ENCODE results near the gene KCNIP1.

Gene KCNIP1

GRCh38 chr5:170508036-170508435 is 4.2 kb downstream of the KCNIP1 start:
- DNase-seq (ENCODE audit: extremely low read depth in 1 of 2, low read depth in 1 of 2) = no peak

- no peak for DNase-seq (ENCODE audit: extremely low read depth in 1 of 2, low read depth in 1 of 2)
Observed at GRCh38 chr5:170508660-170509347, 5.0 kb downstream of the KCNIP1 start.

- no peak for DNase-seq (ENCODE audit: extremely low read depth in 1 of 2, low read depth in 1 of 2)
Observed at GRCh38 chr5:170509348-170509660, 5.5 kb downstream of the KCNIP1 start.

- DNase-seq (ENCODE audit: extremely low read depth in 1 of 2, low read depth in 1 of 2) = no peak
Observed at GRCh38 chr5:170510126-170510525, 6.3 kb downstream of the KCNIP1 start.

DNA sequence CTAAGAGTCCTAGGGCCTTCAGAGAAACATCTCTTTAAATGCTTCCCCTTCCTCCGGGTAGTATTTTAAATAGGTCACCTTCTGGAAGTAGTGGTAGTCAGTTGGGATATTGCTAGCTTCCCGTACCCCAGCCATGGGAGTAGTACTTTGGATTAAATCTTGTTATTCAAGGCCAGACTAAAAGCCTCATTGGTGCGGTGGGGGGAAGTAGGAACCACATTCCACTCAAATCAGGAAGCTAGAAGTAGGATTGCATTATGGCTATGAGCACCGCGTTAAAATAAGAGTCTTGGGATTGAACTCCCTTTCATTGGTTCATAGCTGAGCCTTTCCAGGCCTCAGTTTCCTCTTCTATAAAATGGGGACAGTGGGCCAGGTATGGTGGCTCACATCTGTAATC is 6.7 kb downstream of the KCNIP1 start:
- no peak for DNase-seq (ENCODE audit: extremely low read depth in 1 of 2, low read depth in 1 of 2)

- no peak for DNase-seq (ENCODE audit: extremely low read depth in 1 of 2, low read depth in 1 of 2)
Observed at GRCh38 chr5:170511551-170512258, 7.9 kb downstream of the KCNIP1 start.

GRCh38 chr5:170513856-170514525 is 10.2 kb downstream of the KCNIP1 start:
- DNase-seq (ENCODE audit: extremely low read depth in 1 of 2, low read depth in 1 of 2) = no peak

- no peak for DNase-seq (ENCODE audit: extremely low read depth in 1 of 2, low read depth in 1 of 2)
Observed at GRCh38 chr5:170517411-170517810, 13.6 kb downstream of the KCNIP1 start.

DNA sequence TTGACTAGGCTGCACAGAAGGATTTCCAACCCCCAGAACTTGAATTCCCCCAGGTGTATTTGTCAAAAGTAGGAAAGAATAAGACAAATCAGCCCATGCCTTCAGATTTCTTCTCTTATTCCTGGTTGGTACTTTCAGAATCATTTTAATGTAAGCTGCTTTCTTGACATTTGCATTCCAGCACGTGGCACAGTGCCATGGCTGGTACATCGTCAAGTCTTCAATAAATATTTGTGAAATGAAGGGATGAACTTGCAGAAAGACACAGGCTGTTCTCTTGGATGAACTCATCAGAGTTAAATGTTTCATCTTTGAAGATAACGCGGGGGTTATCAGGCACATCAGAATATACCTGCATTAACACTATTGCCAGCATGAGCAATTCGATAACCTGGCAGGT is 14.5 kb downstream of the KCNIP1 start:
- DNase-seq (ENCODE audit: extremely low read depth in 1 of 2, low read depth in 1 of 2) = no peak

DNA sequence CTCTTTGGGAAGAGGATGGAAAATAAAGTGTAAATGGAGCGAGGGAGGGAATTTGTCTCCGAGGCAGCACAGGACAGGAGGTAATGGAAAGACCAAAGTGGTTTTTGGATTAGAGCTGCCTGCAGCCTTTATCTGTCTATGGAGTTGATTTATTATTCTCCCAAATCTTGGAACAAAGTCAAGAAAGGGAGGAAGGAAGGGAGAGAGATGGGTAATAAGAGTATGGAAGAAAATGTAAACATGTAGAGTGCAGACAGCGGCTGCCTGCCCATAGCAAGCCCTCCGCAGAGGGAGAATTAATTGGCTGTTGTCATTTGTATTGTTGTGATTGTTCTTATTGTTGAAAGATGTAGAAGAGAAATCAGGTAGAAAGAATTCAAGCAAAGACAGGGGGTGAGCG is 15.7 kb downstream of the KCNIP1 start:
- DNase-seq (ENCODE audit: extremely low read depth in 1 of 2, low read depth in 1 of 2) = no peak

DNA sequence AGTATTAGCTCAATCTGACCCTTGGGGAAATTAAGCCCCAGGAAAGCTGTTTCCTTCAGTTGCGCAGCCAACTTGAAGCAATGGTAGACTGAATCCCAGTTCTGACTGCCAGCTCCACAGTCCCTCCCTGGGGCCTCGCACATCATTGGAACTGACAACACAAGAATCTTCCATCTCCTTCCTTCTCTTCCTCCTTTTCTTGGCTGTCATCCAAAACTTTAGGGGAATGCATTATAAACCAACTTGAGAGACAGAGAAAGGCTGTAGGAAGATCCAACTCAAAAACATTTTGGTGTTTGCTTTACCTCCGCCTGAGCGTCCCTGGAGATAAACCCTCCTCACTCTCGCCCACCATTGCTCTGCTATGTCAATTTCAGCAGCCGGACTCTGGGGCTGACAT is 16.6 kb downstream of the KCNIP1 start:
- no peak for DNase-seq (ENCODE audit: extremely low read depth in 1 of 2, low read depth in 1 of 2)

GRCh38 chr5:170522211-170523141 is 18.7 kb downstream of the KCNIP1 start:
- DNase-seq (ENCODE audit: extremely low read depth in 1 of 2, low read depth in 1 of 2) = no peak

GRCh38 chr5:170523142-170523551 is 19.3 kb downstream of the KCNIP1 start:
- no peak for DNase-seq (ENCODE audit: extremely low read depth in 1 of 2, low read depth in 1 of 2)

DNA sequence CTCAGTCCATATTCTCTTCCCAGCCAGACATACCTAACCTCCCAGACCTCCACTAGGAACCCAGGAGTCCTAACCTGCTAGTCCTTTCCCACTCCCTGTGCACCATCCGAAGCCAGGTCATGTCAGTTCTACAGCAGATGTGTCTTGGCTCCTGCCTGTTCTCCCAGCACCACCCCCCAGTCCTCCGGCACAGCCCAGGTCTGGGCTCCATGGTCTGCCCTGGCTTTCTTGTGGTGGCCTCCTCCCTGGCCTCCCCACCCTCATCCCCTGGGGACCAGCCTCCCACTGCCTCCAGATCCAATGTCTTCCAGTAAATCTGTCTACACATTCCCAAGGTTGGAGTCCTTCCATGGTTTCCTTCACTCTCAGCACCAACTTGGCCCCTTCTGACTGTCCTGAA is 20.0 kb downstream of the KCNIP1 start:
- DNase-seq (ENCODE audit: extremely low read depth in 1 of 2, low read depth in 1 of 2) = no peak

DNA sequence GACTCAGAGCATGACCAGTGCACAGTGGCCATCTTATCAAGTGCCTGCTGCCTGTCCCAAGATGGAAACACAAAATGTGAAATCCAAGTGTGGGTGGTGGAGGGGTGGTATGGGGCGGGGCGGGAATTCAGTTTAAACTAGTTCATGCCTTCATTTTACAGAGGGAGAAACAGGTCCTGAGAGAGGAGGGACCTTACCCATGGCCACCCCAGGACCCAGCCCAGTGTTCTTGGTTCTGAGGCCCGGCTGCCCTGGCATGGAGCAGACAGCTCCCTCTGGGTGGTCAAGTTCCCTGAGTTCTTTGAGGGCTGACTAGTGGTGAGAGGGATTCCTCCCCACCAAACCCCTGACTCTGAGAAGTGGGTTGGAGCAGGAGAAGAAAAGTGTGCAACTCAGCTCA is 20.8 kb downstream of the KCNIP1 start:
- no peak for DNase-seq (ENCODE audit: extremely low read depth in 1 of 2, low read depth in 1 of 2)

DNA sequence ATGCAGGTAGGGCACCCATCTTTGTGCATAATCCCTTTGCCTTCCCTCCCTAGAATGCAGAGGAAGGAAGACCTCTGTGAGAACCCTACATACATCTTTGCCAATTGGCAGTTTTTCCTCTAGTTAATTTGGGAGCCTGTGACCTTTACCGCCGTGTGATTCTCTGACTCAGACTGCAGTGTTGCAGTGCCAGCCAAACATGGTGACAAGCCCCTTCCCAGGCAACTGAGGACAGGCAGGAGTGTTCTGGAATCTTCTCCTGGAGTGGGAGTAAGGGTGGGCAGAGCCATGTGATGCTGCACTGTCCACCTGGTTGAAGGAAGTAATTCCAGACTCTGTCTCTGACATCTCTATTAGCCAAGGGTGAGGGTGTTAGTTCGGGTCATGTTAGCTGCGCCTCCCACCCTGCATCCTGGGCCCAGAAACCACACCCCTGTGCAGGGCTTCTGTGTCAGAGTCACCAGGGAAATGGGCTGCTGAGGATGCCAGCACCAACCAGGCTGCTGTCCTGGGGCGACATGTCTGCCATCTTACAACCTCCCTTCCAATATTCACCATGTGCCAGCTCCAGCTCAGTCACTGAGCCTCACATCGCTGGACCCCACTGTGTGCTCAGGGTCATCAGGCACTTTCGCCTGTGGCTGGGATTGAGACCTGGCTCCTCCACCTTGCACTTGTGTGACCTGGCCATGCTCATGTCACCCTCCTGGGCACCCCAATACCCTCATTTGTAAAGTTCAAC is 21.8 kb downstream of the KCNIP1 start:
- DNase-seq (ENCODE audit: extremely low read depth in 1 of 2, low read depth in 1 of 2) = no peak

GRCh38 chr5:170527991-170528390 is 24.2 kb downstream of the KCNIP1 start:
- no peak for DNase-seq (ENCODE audit: extremely low read depth in 1 of 2, low read depth in 1 of 2)

- DNase-seq (ENCODE audit: extremely low read depth in 1 of 2, low read depth in 1 of 2) = no peak
Observed at GRCh38 chr5:170528976-170529375, 25.2 kb downstream of the KCNIP1 start.

- DNase-seq (ENCODE audit: extremely low read depth in 1 of 2, low read depth in 1 of 2) = no peak
Observed at GRCh38 chr5:170532935-170533334, 29.1 kb downstream of the KCNIP1 start.

DNA sequence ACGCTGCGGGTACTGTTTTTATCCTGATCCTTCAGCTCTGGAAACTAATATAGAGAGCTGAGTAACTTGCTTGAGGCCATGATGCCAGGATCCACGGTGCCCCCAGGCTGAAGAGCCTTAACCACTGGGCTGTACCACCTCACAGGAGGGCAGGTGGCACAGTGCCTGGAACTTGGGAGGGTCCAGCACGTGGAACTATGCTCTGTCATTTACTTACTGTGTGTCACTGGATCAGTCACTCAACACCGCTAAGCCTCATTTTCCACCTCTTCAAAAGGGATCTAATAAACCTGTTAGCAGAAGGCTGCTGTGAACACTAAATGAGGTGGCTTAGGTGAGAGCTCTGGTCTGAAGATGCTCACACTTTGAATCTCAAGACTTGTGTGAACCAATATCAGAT is 29.6 kb downstream of the KCNIP1 start:
- no peak for DNase-seq (ENCODE audit: extremely low read depth in 1 of 2, low read depth in 1 of 2)

DNA sequence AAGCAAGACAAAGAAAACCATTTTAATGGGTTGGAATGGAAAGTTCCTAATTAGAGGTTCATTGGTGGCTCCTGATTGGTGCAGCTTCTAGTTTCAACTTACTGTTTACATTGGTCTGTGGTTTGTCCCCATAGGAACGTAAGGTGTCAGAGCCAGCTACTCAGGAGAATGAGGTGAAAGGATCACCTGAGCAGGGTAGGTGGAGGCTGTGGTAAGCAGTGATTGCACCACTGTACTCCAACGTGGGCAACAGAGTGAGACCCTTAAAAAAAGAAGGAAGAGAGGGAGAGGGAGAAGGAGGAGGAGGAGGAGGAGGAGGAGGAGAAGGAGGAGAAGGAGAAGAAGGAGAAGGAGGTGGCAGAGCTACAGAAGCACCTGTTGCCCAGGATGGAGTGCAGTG is 30.4 kb downstream of the KCNIP1 start:
- DNase-seq (ENCODE audit: extremely low read depth in 1 of 2, low read depth in 1 of 2) = no peak
